T1000 (cell line): ENCODE measurements around the gene RASD1.
A peak's percentile ranks its signal among the peaks of the same experiment; 100 is the strongest.
"Not testable (repeated sequence)": the region's sequence is repeated elsewhere in the genome, so short reads cannot be mapped to it uniquely, and the experiment has no call there.

Experiments used
- DNase-seq: peaks from one replicate; lab custom pipeline; 2025; ENCODE audit warnings: mixed read lengths; lab: John Stamatoyannopoulos, UW

The RASD1 gene

DNA sequence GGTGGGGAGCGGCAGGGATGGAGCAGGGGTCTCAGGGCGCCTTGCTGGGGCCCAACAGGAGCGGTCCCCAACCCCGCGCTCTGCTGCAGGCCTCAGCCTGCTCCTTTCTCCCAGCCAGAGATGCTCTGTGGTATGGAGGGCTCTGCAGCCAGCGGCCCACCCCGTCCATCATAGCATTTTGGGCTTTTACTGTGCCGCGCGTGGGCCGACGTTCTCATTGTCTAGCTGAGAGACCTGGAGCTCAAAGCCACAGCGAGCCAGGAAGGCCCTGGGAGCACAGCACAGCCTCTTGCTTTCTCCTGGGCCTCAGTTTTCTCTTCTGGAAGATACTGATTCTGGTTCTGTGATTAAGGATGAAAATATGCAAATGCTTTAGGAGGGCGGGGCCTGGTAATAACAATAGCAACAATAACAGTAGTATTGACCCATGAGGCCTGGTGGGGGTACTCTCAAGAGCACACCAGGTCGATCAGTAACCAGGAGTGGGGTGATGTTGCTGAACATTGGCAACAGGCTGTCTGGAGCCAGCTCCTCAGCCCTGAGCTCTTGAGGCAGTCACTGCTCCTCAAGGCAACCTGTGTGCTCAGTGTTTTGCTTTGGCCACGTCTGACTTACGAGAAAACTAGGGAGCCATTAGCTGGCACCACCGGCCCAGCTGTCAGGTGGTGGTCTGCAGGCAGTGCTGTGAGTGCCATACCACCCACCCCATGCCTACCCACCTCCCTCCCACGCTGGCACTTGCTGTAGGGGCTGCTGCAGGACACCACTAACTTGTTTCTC, 1.1 kb upstream of the RASD1 start:
- no peak for DNase-seq

DNA sequence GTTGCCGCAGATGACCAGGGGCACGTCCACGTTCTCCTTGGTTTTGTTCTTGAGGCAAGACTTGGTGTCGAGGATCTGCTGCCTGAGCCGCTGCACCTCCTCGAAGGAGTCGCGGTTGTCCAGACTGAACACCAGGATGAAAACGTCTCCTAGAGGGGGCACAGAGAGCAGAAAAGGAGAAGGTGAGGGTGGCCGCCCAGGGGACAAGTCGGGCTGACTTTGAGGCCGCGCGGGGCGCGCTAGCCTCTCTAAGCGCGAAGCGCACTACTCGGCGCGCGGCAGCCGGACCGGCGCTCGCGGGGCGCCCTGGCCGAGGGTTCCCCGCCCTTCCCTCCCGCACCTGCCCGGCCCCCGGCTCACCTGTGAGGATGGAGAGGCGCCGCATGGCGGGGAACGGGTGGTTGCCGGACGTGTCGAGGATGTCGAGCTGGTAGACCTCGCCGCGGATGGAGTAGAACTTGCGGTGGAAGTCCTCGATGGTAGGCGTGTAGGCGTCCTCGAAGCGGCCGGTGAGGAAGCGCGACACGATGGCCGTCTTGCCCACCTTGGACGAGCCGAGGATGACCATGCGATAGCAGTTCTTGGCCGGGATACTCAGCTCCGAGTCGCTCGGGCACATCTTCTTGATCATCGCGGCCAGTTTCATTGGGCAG, 533 bp downstream of the RASD1 start:
- no peak for DNase-seq

DNA sequence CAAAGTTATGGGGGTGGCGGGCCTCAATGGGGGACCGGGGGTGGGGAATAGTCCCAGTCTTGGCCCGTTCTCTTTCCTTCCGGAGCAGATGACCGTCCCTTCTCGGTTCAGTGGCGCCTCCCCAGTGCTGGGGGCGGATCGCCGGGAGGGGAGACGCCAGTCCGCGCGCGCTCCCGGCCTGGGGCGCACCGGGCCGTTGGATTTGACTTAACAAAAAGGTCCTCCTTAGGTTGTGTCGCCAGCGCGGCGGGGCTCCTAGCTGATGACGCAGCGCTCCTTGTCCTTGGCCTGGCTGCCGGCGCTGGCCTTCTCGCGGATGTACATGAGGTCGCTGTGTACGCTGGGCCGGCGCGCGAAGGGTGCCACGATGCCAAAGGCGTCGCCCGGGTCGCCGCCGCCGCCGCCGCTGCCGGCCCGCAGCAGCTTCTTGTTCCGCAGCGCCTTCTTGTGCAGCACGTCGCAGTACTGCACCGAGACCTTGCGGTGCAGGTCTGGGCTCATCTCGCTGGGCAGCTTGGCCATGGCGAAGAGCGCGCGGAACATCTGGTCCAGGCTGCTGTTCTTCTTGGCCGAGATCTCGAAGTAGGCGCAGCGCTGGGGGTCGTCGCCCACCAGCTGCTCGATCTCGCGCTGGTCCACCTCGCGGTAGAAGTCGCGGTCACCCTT, 1.2 kb downstream of the RASD1 start:
- DNase-seq = no peak

DNA sequence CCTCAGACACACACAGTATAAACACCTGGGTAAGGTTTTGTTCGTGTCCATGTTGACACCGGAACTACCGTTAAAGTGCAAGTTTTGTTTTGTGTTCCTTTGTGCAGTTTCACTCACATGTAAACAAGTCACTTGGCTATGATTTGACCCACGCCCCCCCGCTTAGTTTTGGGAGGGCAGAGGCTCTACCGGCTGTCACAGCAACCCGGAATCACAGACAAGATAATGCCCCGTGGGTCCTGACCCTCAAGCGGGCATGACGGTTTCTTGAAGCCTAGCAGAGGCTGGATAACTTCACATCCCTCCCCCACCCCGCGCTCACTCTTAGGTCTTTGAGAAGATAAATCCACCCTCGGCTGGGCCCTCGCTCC, 1.7 kb downstream of the RASD1 start:
- no peak for DNase-seq

DNA sequence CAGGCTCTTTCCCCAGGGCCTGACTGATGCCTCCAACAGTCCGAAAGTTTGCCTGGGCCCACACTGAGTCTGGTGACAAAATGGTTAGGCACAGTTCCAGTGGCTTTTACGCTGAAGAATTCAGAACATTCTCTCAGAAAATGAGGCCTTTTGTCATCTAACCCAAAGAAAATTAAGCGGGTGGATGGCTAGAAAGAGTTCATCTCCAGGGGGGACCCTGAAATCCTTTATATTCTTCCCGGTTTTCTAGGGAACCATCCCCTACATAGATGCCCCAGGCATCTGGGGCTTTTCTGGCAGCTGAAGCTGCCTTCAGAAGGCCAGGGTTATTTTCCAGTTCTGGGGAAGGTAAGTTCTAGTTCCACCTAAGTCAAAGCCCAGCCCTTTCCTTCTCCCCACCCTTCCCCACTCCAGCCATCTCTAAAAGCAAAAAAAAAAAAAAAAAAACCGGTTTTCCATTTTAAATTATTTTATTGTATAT, 2.2 kb downstream of the RASD1 start:
- DNase-seq = no peak

DNA sequence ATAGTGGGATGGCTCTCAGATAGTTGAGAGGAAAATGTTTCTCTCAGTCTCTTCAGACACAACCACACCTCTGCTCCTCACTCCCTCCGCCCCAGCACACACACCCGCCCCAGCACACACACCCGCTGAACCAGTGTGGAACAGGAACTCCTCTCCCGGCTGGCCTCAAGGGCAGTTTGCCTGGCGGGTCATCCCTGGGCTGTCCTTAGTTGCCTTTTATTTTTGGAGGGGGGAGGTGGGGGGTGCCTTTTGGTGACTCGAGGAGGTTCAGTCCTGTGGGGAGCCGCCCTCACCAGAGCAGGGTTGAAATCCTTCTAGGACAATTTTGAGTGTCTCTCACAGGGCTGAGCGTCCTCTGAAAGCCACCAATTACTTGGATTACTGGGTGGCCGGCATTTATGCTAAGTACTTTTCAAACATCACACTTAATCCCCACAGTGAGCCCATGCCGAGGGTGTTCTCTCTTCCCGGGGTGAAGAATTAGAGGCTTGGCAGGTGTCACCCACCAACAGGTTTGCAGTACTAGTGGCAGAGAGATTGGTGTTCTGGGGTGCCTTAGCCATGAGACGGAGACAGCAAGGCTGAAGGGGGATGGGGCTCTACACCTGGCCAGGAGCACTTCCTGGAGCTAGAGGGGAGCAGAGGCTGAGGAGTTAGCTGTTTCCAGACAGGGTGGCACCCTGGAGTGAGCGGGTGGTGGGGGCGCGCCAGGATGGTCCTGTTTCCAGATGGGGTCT, 2.8 kb downstream of the RASD1 start:
- no peak for DNase-seq

DNA sequence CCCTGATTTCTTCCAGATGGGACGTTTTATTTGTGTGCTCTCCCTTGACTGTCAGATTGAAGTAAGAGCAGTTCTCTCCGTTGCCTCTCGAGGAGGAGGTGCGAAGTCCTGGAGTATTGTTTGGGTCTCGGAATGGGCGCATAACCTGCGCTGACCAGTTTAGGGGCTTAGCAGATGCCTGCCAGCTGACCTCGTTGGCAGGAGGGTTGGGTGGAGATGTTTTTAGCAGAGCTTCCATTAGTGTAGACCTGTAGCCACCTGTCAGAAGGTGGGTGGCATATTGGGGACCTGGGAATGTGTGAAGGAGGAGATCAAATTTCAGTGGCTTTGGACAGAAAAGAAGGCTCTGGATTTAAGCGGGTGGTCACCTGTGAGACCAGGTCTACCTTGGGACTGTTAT, 3.6 kb downstream of the RASD1 start:
- no peak for DNase-seq

DNA sequence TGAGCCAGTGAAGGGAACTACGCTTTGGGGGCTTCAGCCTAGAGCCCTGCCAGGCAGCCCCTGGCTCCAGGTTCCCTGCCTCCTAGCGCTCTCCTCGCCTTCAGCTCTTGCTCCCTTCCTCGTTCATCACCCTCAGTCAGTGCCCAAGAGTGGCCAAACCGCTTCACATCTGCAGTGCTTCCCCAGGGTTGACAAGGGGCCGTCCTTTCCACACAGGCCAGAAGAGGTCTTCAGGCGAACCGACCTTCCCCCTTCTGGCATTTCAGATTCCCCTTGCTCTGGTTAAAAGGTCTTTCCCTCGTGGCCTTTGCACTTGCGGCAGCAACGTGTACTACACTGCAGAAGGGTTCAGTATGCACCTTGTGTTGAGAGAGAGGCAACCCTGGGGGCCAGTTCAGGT, 4.1 kb downstream of the RASD1 start:
- DNase-seq = no peak

DNA sequence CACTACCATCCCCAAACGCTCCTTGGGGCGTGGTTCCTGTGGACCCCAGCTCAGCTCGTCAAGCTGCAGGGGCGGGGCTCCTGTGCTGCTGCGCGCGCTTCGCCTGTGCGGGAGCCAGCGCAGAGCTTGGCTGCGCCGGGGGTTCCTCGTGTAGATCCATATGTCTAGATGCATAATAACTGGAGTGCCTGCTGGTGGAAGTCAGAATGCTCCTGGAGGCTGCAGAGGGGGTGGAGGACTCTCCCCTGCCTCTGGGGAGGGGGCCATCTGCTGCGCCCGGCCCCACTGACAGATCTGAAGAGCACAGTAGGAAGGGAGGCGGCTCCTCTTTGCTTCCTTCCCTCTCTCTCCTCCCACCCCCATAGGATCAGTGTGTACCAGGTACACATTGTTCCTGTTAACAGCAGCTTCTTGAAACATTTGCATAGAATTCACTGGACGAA, 4.6 kb downstream of the RASD1 start:
- no peak for DNase-seq

DNA sequence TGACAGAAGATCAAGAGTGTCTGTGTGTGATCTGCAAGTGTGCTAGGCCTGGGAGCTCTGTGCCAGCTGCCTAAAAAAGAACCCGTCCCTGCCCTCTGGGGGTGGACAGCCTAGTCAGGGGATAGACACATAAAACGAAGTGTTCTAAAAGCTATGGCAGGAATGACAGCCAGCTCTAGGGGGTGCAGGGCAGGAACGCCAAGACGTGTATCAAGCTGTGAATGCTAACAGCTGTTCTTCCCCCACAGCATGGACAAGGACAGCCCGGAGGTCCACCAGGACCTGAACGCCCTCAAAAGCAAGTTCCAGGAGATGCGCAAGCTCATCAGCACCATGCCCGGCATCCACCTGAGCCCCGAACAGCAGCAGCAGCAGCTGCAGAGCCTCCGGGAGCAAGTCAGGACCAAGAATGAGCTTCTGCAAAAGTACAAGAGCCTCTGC, 5.1 kb downstream of the RASD1 start:
- DNase-seq = no peak

DNA sequence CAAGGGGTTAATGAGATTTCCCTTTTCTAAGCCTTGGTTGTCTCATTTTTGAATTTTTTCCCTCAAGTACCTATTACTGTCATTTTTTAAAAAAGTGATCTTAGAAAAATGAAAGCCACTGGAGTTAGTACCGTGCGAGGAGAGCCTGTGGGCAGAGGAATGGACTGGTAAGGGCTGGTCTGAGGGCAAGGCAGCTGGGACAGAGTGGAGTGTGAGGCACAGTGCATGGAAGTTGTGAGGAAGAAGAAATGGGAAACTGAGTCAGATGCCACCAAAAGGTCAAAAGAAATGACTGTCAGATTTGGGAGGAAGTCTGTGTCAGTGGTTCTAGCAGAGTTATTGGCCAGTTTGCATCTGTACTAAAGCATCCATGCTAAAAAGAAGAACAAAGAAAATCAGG, 8.2 kb downstream of the RASD1 start:
- no peak for DNase-seq

DNA sequence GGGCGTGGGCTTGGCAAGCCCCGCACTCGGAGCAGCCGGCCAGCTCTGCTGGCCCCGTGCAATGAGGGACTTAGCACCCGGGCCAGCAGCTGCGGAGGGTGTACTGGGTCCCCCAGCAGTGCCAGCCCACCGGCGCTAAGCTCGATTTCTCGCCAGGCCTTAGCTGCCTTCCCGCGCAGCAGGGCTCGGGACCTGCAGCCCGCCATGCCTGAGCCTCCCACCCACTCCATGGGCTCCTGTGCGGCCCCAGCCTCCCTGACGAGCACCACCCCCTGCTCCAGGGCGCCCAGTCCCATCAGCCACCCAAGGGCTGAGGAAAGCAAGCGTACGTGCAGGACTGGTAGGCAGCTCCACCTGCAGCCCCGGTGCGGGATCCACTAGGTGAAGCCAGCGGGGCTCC, 9.8 kb downstream of the RASD1 start:
- DNase-seq = not testable (repeated sequence)

DNA sequence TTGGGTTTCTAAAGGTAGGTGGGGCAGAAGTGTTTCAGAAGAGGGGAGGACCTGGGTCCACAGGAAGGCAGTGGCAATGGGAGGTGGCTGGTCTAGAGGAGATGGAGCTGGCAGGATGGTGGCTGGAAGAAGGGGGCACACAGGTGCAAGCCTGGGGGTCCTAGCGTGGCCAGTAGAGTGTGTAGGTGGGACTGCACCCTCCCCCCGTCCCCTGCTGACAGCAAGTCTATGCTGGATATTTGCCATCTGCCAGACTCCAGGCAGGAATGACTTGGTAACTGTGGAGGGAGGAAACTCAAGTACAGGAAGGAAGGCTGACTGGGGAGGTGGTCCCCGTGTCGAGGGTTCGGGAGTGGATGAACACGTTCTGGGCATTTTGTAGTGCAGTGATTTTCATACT, 10.8 kb downstream of the RASD1 start:
- DNase-seq = no peak

DNA sequence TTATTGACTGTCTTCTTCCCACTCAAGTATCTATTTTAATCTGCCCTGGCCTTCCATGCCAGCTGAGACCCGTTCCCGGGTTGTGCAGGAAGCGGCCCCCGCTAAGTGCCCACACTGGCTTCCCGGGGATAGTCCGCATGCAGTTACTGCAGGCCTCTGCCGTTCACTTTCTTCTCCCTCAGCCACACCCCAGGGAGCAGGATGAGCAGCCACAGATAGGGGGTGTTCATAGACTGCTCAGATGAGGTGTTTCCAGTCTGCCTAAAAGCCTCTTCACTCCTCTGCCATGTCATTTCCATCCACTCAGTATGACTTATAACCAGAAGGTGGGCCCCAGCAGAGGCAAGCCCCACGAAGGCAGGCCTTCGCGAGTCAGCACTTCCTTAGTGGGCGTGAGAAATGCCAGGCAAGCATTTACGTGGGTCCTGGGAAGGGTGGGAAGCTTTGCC, 11.7 kb downstream of the RASD1 start:
- DNase-seq = no peak

DNA sequence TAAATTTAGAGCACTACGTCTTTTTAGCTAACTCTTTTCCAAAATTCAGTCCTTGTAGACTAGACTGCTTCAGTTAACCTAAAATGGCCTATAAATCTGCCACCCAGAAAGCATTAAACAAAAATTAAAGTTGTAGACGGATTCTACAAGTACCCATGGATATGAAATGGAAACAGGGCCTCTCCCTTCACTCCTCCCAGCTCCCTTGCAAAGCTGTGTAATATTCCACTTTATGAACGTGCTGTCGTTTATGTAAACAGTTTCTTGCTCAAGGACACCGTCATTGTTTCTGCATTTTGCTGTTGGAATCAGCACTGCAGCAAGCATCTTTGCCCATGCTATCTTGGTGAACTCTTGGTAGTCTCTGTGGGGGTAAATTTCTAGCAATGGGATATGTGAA, 14.3 kb downstream of the RASD1 start:
- no peak for DNase-seq

DNA sequence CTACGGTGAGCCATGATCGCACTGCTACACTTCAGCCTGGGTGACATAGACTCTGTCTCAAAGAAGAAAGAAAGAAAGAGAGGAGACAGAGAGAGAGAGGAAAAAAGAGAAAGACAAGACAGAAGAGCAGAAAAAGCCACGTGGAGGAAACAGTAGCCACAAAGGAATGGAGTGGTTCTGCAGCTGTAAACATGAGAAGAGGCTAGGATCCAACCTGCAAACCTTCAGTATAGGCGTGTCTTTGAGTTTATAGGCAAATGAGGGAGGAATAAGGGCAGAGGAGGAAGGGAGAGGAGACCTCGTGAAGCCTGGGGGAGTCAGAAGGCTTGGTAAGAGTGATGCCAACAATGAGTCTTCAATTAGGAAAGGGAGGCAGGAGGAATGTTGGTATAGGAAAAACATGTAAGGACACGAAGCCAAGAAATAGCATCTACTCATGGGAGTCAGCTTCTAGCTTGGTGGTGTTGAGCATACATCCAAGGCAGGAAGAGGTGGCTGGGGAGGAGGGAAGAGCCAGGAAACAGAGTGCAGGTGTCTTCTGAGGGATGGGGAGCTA, 15.5 kb downstream of the RASD1 start:
- no peak for DNase-seq

DNA sequence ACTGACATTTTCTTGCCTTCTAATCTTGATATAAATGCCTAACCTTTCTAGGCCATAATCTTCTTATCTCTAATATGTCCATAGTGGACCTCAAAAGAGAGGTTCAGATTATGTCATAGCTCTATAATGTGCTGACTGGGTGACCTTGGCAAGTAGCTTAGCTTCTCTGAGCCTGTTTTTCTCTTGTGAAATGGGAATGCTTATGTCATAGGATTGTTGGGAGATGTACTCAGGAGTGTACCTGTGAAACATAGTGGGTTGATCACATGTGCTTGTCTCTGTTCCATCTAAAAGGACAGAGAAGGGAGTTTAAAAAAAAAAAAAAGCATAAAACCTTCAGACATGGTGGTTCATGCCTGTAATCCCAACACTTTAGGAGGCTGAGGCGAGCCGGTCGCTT, 17.0 kb downstream of the RASD1 start:
- DNase-seq = no peak

DNA sequence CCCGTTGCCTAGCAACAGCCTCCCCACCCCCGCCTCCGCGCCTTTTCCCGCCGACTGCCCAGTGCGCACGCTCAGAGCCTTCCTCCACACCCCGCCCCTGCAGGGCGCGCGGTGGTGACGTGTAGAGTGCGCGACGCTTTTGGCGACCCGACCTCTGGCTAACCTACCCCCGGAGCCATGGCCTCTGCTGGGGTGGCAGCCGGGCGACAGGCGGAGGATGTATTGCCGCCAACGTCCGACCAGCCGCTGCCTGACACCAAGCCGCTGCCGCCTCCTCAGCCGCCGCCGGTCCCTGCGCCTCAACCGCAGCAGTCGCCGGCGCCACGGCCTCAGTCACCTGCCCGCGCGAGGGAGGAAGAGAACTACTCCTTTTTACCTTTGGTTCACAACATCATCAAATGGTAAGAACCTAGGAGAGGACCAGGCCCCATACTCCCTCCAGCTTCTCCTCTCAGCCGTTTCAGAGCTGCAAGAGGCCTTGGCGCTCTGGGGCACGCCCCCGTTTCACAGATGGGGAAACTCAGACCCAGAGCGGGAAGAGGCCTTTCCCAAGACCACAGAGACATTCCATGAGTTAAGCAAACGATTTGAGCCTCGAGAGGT, 19.2 kb downstream of the RASD1 start, which contains the start of gene MED9:
Gene MED9, plus strand, starts transcription at position 136 of the 603 bp plus-strand sequence. Its CDS starts 42 bp downstream, at position 178.
- DNase-seq = peak; percentile 83

DNA sequence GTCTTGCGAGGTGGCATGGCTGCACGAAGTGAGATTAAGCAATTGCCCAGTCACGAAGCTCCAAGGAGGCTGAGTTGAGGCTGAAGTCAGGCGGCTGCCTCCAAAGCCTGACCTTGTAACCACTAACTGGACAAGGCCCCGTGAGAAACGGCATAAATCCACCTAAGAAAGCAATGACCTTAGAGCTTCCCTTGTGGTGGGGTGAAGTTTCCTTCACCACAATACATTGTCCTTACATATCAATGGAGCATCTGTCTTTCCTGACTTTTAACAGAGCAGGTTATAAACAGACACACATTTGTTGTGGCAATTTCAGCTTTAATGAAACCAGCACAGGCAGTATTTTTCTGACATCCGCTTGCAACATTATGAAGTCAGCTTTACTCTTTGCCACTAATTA, 21.9 kb downstream of the RASD1 start:
- no peak for DNase-seq

DNA sequence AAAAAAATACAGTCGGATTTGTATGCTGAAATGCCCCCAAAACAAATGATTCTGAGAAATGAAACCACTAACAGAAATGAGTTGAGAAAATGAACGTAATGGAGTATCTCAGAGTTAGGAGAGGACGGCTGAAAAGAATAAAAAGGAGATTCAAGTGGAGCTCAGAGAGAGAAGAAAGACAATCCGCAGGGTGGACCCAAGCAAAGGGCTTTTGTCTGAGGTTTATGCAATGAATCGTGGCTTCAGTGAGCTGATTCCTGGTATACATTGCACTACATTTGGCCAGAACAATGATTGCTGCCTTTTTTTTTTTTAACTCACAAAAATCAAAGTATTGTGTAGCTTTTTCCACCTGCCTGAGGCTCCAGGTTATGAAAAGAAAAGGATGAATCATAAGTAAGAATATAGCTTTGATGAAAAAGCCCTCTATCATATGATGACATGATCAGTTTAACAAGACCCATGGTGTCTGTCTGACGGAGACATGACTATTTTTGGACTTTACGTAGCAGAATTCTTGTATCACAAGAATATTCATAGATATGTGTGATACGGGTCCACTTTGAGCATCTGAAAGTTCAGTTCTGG, 23.8 kb downstream of the RASD1 start:
- DNase-seq = no peak

DNA sequence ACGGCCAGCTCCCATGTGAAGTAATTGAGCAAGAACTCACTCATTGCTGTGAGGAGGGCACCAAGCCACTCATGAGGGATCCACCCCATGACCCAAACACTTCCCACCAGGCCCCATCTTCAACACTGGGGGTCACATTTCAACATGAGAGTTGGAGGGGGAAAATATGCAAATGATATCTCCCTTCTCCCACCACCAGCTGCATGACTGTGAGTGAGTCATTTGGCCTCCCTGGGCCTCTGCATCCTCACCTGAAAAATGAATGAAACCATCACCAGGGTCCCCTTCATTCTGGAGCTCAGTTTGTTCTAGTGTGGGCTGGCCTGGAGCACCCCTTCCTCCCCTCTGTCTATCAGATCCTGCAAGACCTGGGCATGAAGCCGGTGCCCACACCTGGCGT, 26.2 kb downstream of the RASD1 start:
- DNase-seq = no peak
